ENCODE data around the gene STXBP2. TPM values are rescaled to one million over a fixed set of nuclear protein-coding genes. Genes with fewer than 3 reads are reported as not detected.

The STXBP2 gene
- total and polyA plus RNA-seq, 9 of the 15 experiments (the other 6 are each of a cell fraction or from before 2014, with no cell fraction given) = 2.5 to 163 (median 71.3) TPM

- TF ChIP-seq CEBPZ (IDR thresholded peaks at IDR 0.05; ENCODE audit: borderline replicate concordance, low read depth, low read length) (no peak), ZC3H8 (IDR thresholded peaks at IDR 0.05) (no peak), KDM4B (IDR thresholded peaks at IDR 0.05; ENCODE audit: borderline replicate concordance in 2 of 2, low read depth in 1 of 2) (no peak), MBD2 (IDR thresholded peaks at IDR 0.05; ENCODE audit: borderline replicate concordance, low read depth) (peak; percentile 100), SMARCE1 (IDR thresholded peaks at IDR 0.05) (no peak), PHTF2 (CRISPR knock-in tag; IDR thresholded peaks at IDR 0.05) (no peak), NR2C1 (IDR thresholded peaks at IDR 0.05) (peak; percentile 78), NR2C1 (tag; IDR thresholded peaks at IDR 0.05) (peak; percentile 84), GMEB1 (CRISPR knock-in tag; IDR thresholded peaks at IDR 0.05) (peak; percentile 42; the same call in 1 of the 2 replicates), ZNF140 (CRISPR knock-in tag; IDR thresholded peaks at IDR 0.05) (no peak), ARID3B (CRISPR knock-in tag; IDR thresholded peaks at IDR 0.05; ENCODE audit: borderline replicate concordance) (no peak), NCOA2 (IDR thresholded peaks at IDR 0.05; ENCODE audit: partially characterized antibody in 2 of 2) (no peak), ZNF584 (CRISPR knock-in tag; IDR thresholded peaks at IDR 0.05; ENCODE audit: low read depth) (no peak), PHB2 (IDR thresholded peaks at IDR 0.05; ENCODE audit: low read depth) (no peak), HEY1 (CRISPR knock-in tag; IDR thresholded peaks at IDR 0.05; ENCODE audit: borderline replicate concordance) (no peak)
- TF ChIP-seq, protein P1, sequence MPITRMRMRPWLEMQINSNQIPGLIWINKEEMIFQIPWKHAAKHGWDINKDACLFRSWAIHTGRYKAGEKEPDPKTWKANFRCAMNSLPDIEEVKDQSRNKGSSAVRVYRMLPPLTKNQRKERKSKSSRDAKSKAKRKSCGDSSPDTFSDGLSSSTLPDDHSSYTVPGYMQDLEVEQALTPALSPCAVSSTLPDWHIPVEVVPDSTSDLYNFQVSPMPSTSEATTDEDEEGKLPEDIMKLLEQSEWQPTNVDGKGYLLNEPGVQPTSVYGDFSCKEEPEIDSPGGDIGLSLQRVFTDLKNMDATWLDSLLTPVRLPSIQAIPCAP (CRISPR knock-in tag; IDR thresholded peaks at IDR 0.05; ENCODE audit: borderline replicate concordance) = no peak
- TF ChIP-seq, protein P2, sequence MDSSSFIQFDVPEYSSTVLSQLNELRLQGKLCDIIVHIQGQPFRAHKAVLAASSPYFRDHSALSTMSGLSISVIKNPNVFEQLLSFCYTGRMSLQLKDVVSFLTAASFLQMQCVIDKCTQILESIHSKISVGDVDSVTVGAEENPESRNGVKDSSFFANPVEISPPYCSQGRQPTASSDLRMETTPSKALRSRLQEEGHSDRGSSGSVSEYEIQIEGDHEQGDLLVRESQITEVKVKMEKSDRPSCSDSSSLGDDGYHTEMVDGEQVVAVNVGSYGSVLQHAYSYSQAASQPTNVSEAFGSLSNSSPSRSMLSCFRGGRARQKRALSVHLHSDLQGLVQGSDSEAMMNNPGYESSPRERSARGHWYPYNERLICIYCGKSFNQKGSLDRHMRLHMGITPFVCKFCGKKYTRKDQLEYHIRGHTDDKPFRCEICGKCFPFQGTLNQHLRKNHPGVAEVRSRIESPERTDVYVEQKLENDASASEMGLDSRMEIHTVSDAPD (CRISPR knock-in tag; IDR thresholded peaks at IDR 0.05) = no peak
- TF ChIP-seq, protein P3, sequence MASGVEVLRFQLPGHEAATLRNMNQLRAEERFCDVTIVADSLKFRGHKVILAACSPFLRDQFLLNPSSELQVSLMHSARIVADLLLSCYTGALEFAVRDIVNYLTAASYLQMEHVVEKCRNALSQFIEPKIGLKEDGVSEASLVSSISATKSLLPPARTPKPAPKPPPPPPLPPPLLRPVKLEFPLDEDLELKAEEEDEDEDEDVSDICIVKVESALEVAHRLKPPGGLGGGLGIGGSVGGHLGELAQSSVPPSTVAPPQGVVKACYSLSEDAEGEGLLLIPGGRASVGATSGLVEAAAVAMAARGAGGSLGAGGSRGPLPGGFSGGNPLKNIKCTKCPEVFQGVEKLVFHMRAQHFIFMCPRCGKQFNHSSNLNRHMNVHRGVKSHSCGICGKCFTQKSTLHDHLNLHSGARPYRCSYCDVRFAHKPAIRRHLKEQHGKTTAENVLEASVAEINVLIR (CRISPR knock-in tag; IDR thresholded peaks at IDR 0.05) = peak; percentile 97
Observed at GRCh38 chr19:7629347-7630054, 7.4 kb upstream of the STXBP2 start, which contains the start of the genes PET100 and XAB2 (continued).
